Mucosa of rectum (tissue), 2 donors: ENCODE measurements around the gene AIG1.

Experiments used
- H3K27ac ChIP-seq, 2 donors: one replicate each; pipeline ENCODE4 v1.7.0; 2013; ENCODE audit warnings: inconsistent platforms in 2 of 2, low read depth in 2 of 2, low read length in 2 of 2
- H3K27me3 ChIP-seq, 2 donors: one replicate each; pipeline ENCODE4 v1.7.0; 2013; ENCODE audit warnings: low read length in 2 of 2; ENCODE audit not compliant: control insufficient read depth in 2 of 2, insufficient read depth in 2 of 2
- H3K36me3 ChIP-seq, 2 donors: one replicate each; pipeline ENCODE4 v1.7.0; 2013; ENCODE audit warnings: low read length in 2 of 2; ENCODE audit not compliant: control insufficient read depth in 2 of 2, insufficient read depth in 2 of 2
- H3K4me1 ChIP-seq, 2 donors: one replicate each; pipeline ENCODE4 v1.7.0; 2013; ENCODE audit warnings: low read length in 2 of 2, mild to moderate bottlenecking in 1 of 2; ENCODE audit not compliant: control insufficient read depth in 2 of 2, insufficient read depth in 2 of 2
- H3K4me3 ChIP-seq, 2 donors: one replicate each; pipeline ENCODE4 v1.7.0; 2013; ENCODE audit warnings: low read length in 2 of 2
- H3K9ac ChIP-seq, 2 donors: one replicate each; pipeline ENCODE4 v1.7.0; 2013; ENCODE audit warnings: low read length in 2 of 2, low read depth in 1 of 2, mild to moderate bottlenecking in 1 of 2
- H3K9me3 ChIP-seq, 2 donors: one replicate each; pipeline ENCODE4 v1.7.0; 2013; ENCODE audit warnings: low read length in 2 of 2; ENCODE audit not compliant: control insufficient read depth in 2 of 2
- donor health status: healthy.
- donor health status: Normal muscosa, but diverticular disease.

Gene AIG1

GRCh38 chr6:143109196-143109595 lies 48.5 kb downstream of the AIG1 start:
- H3K36me3 ChIP-seq, result no peaks in the 10 kb centered on the region
- no peak overlapping the region for H3K4me3 ChIP-seq

GRCh38 chr6:143110572-143110971 lies 49.9 kb downstream of the AIG1 start:
- H3K9me3 ChIP-seq, result no peaks in the 10 kb centered on the region
- H3K9ac ChIP-seq, result no peak overlapping the region
- H3K27ac ChIP-seq, result no peak overlapping the region
- H3K4me1 ChIP-seq, result no peaks in the 10 kb centered on the region
- no peaks in the 10 kb centered on the region for H3K27me3 ChIP-seq
- no peak overlapping the region for H3K4me3 ChIP-seq
- no peaks in the 10 kb centered on the region for H3K36me3 ChIP-seq

More at GRCh38 chr6:143109196-143109595, 48.5 kb downstream of the AIG1 start:
- Histone ChIP-seq H3K27me3 (no peaks in the 10 kb centered on the region), H3K4me1 (no peaks in the 10 kb centered on the region), H3K9me3 (no peaks in the 10 kb centered on the region), H3K27ac (no peak overlapping the region), H3K9ac (no peak overlapping the region)

- H3K27me3 ChIP-seq, result no peaks in the 10 kb centered on the region
- no peaks in the 10 kb centered on the region for H3K9me3 ChIP-seq
- H3K27ac ChIP-seq, result no peak overlapping the region
- H3K9ac ChIP-seq, result no peak overlapping the region
- H3K4me3 ChIP-seq, result no peak overlapping the region
- no peaks in the 10 kb centered on the region for H3K4me1 ChIP-seq
- H3K36me3 ChIP-seq, result no peaks in the 10 kb centered on the region
These were observed 50.3 kb downstream of the AIG1 start for GRCh38 chr6:143110996-143111395.

- Histone ChIP-seq H3K27me3 (no peaks in the 10 kb centered on the region), H3K9me3 (no peaks in the 10 kb centered on the region), H3K4me3 (no peak overlapping the region), H3K4me1 (no peaks in the 10 kb centered on the region), H3K27ac (no peak overlapping the region), H3K36me3 (no peaks in the 10 kb centered on the region), H3K9ac (no peak overlapping the region)
These were observed 50.8 kb downstream of the AIG1 start for GRCh38 chr6:143111443-143111842.

- H3K36me3 ChIP-seq, result no peaks in the 10 kb centered on the region
- H3K9me3 ChIP-seq, result no peaks in the 10 kb centered on the region
- H3K4me3 ChIP-seq, result no peak overlapping the region
- no peak overlapping the region for H3K9ac ChIP-seq
- H3K27ac ChIP-seq, result no peak overlapping the region
- H3K27me3 ChIP-seq, result no peaks in the 10 kb centered on the region
- no peaks in the 10 kb centered on the region for H3K4me1 ChIP-seq
These were observed 51.5 kb downstream of the AIG1 start for GRCh38 chr6:143112084-143112768.

- H3K27ac ChIP-seq, result no peak overlapping the region
- no peak overlapping the region for H3K9ac ChIP-seq
- no peaks in the 10 kb centered on the region for H3K27me3 ChIP-seq
- H3K9me3 ChIP-seq, result no peaks in the 10 kb centered on the region
- no peaks in the 10 kb centered on the region for H3K4me1 ChIP-seq
- H3K4me3 ChIP-seq, result no peak overlapping the region
- H3K36me3 ChIP-seq, result no peaks in the 10 kb centered on the region
These were observed 52.1 kb downstream of the AIG1 start for GRCh38 chr6:143112837-143113236.

GRCh38 chr6:143115728-143116127 lies 55.0 kb downstream of the AIG1 start:
- no peaks in the 10 kb centered on the region for H3K36me3 ChIP-seq
- no peak overlapping the region for H3K4me3 ChIP-seq
- no peaks in the 10 kb centered on the region for H3K4me1 ChIP-seq
- no peak overlapping the region for H3K27ac ChIP-seq
- H3K9ac ChIP-seq, result no peak overlapping the region
- no peaks in the 10 kb centered on the region for H3K27me3 ChIP-seq
- H3K9me3 ChIP-seq, result peaks cover 0 to 2% of the 10 kb centered on the region in 2 donors

GRCh38 chr6:143117108-143117507 lies 56.4 kb downstream of the AIG1 start:
- Histone ChIP-seq H3K4me1 (no peaks in the 10 kb centered on the region), H3K27ac (no peak overlapping the region), H3K9ac (no peak overlapping the region)

GRCh38 chr6:143119260-143119659 lies 58.6 kb downstream of the AIG1 start:
- no peaks in the 10 kb centered on the region for H3K27me3 ChIP-seq
- H3K36me3 ChIP-seq, result no peaks in the 10 kb centered on the region
- H3K27ac ChIP-seq, result no peak overlapping the region
- no peak overlapping the region for H3K4me3 ChIP-seq
- H3K4me1 ChIP-seq, result no peaks in the 10 kb centered on the region
- H3K9me3 ChIP-seq, result peaks cover 0 to 2% of the 10 kb centered on the region in 2 donors
- no peak overlapping the region for H3K9ac ChIP-seq

More at GRCh38 chr6:143117108-143117507, 56.4 kb downstream of the AIG1 start:
- Histone ChIP-seq H3K36me3 (no peaks in the 10 kb centered on the region), H3K9me3 (peaks cover 0 to 2% of the 10 kb centered on the region in 2 donors), H3K4me3 (no peak overlapping the region), H3K27me3 (no peaks in the 10 kb centered on the region)

GRCh38 chr6:143123081-143123480 lies 62.4 kb downstream of the AIG1 start:
- Histone ChIP-seq H3K4me1 (no peaks in the 10 kb centered on the region), H3K27me3 (no peaks in the 10 kb centered on the region), H3K9ac (no peak overlapping the region), H3K36me3 (no peaks in the 10 kb centered on the region), H3K27ac (no peak overlapping the region), H3K4me3 (no peak overlapping the region), H3K9me3 (peaks cover 0 to 2% of the 10 kb centered on the region in 2 donors)
